AG04449 (cell line): ENCODE results near the gene RBM4.
A peak's percentile ranks its signal among the peaks of the same experiment; 100 is the strongest.

Experiments
- CTCF ChIA-PET: fragments of 350-600 bp; formaldehyde crosslinking; extraction: SDS; loops from one replicate; lab custom pipeline; 2021; ENCODE audit warnings: antibody characterized with exemption; lab: Yijun Ruan, JAX
- POLR2A ChIA-PET: fragments of 400-600, 350-600 bp; formaldehyde crosslinking; extraction: SDS; loops from one replicate; lab custom pipeline; 2020; ENCODE audit warnings: antibody characterized with exemption, inconsistent platforms; lab: Yijun Ruan, JAX
- DNase-seq: peaks from one replicate; pipeline ENCODE4 v3.0.0-alpha.2; 2010; ENCODE audit warnings: low read depth, low spot score
- H3K4me3 ChIP-seq: 2 replicates; pipeline ENCODE4 v1.5.1; 2011; ENCODE audit warnings: low read depth, mild to moderate bottlenecking, control low read depth, low read length
- TF ChIP-seq, protein P1 (sequence below): IDR thresholded peaks from one replicate; pipeline ENCODE4 v1.5.1; 2011; ENCODE audit warnings: mild to moderate bottlenecking, moderate library complexity, low read length, control low read depth, inconsistent platforms; ENCODE audit not compliant: insufficient read depth; ENCODE audit errors: missing control alignments

Gene RBM4

DNA sequence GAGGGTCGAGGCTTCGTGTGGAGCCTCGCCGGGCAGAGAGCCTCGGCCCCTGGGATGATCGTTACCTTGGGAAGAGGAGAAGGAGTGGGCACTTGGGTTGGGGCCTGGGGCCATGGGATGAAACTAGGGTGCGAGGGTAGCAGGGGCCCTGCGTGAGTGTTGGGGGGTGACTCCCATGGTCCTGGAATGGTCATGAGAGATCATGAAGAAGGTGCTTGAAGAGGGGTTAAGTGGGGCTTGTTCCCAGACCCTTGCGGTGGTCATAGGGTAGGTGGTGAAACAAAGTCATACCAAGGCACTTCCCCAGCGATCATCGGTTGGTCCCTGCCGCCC is 45.2 kb upstream of the RBM4 start:
- POLR2A ChIA-PET, result interaction anchor here (1.1 to 2.0 kb wide), 2 partner anchors 13 to 84 kb away, joined by 3 to 7 read pairs; partner anchors contain the start of gene RBM4B

DNA sequence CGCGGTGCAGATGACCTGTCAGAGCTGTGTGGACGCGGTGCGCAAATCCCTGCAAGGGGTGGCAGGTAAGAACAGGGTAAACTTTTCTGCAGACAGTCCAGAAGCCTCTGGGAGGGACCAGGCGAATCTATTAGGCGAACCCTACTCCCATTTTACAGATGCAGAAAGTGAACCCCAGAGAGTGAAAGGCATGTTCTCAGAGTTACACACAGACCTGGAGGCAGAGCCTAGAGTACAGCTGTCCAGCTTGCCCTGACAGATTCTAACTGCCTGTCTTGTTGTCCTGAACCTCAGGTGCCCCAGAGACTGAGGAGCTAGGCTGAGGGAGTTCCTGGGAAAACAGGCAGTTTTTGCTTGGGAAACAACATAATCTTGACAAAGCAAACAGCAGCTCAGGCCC is 44.9 kb upstream of the RBM4 start:
- TF ChIP-seq, protein P1, sequence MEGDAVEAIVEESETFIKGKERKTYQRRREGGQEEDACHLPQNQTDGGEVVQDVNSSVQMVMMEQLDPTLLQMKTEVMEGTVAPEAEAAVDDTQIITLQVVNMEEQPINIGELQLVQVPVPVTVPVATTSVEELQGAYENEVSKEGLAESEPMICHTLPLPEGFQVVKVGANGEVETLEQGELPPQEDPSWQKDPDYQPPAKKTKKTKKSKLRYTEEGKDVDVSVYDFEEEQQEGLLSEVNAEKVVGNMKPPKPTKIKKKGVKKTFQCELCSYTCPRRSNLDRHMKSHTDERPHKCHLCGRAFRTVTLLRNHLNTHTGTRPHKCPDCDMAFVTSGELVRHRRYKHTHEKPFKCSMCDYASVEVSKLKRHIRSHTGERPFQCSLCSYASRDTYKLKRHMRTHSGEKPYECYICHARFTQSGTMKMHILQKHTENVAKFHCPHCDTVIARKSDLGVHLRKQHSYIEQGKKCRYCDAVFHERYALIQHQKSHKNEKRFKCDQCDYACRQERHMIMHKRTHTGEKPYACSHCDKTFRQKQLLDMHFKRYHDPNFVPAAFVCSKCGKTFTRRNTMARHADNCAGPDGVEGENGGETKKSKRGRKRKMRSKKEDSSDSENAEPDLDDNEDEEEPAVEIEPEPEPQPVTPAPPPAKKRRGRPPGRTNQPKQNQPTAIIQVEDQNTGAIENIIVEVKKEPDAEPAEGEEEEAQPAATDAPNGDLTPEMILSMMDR, result no peak
- H3K4me3 ChIP-seq, result peak overlapping the region; percentile 76
- CTCF ChIA-PET, result interaction anchor here (1.4 to 2.3 kb wide), 3 partner anchors 44 to 241 kb away, joined by 4 to 6 read pairs (median 6); partner anchors contain the start of genes RBM4 and ZDHHC24
- POLR2A ChIA-PET, result interaction anchor here (2.0 kb wide), 1 partner anchor 84 kb away, joined by 7 read pairs; the partner anchor contains the start of gene RBM4B
- DNase-seq, result no peak

More for the DNA sequence above, 45.2 kb upstream of the RBM4 start:
- H3K4me3 ChIP-seq, result peak overlapping the region; percentile 76
- TF ChIP-seq, protein P1, result no peak
- no peak for DNase-seq
- CTCF ChIA-PET, result interaction anchor here (1.0 to 3.4 kb wide), 11 partner anchors 8 to 186 kb away, joined by 3 to 36 read pairs (median 6); partner anchors contain the start of genes RBM4 and ZDHHC24

DNA sequence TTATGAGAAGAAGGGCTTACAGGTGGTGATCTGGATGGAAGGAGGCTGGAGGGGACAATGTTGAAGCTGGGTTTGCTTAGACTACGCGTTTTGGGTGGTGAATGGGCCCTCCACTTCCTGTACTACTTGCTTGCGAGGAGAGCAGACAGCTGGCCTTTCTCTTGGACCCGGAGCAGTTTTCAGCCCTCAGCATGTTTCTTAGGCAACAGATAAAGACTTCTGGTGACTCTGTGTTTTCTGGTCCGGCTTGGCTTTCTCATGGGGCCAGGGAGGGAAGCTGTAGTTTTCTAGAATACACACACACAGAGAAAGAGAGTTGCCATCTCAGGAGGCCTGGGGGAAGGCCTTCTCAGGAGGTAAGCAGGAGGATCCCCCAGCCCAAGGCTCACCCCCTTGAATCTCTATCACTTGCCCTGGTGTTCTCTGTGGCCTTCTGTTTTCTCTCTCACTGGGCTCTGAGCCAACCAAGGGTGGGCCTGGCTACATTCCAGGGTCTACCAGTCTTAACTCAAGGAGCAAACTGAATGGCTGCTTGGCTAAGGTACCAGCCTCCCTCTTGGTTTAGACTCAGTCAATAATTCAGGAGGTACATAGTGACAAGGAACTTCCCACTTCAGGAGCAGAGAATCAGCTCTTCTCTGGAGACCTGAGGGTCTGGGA is 43.1 kb upstream of the RBM4 start:
- TF ChIP-seq, protein P1, result no peak
- ChIA-PET POLR2A (interaction anchor here (0.7 kb wide), 1 partner anchor 21 kb away, joined by 4 read pairs; the partner anchor contains the start of gene RBM14), CTCF (interaction anchor here (1.0 to 1.4 kb wide), 2 partner anchors 16 to 239 kb away, joined by 4 read pairs; no protein-coding TSS in a partner anchor)

DNA sequence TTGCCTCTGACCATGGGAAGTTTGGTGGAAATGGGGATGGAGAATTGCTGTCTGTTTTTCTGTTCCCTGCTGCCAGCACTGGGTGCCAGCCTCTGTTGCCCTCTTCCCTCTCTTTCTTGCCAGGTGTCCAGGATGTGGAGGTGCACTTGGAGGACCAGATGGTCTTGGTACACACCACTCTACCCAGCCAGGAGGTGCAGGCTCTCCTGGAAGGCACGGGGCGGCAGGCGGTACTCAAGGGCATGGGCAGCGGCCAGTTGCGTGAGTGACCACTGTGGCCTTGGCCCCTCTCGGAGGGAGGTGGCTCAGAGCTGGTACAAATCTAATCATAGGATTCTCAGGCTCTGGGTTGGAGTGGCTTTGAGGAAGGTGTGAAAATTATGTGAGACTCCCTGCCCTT is 39.5 kb upstream of the RBM4 start:
- POLR2A ChIA-PET, result no interaction called here
- TF ChIP-seq, protein P1, result no peak
- CTCF ChIA-PET, result interaction anchor here (1.6 kb wide), 2 partner anchors 9 to 12 kb away, joined by 3 to 4 read pairs; no protein-coding TSS in a partner anchor
- no peak overlapping the region for H3K4me3 ChIP-seq
- no peak for DNase-seq

More for the DNA sequence above, 43.1 kb upstream of the RBM4 start:
- H3K4me3 ChIP-seq, result no peak overlapping the region
- DNase-seq, result no peak

DNA sequence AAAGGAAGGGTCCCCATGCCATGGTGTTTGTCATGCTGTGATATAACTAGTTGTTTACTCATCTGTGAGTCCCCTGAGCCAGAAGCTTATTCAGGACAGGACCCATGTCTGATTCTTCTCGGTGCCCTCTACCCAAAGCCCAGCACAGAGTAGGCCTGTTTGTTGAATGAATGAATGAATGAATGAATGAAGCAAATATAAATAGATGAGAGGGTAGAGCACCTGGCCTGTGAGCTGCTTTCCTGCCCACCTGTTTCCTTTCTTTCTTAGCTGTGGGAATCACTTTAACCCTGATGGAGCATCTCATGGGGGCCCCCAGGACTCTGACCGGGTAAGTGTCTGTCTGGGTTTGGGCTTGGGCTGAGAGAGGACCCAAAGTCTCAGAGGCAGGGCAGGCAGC is 38.3 kb upstream of the RBM4 start:
- H3K4me3 ChIP-seq, result no peak overlapping the region
- CTCF ChIA-PET, result interaction anchor here (1.0 to 1.4 kb wide), 2 partner anchors 13 to 17 kb away, joined by 3 read pairs; no protein-coding TSS in a partner anchor
- TF ChIP-seq, protein P1, result no peak
- POLR2A ChIA-PET, result interaction anchor here (1.4 kb wide), 1 partner anchor 16 kb away, joined by 6 read pairs; the partner anchor contains the start of gene RBM14
- DNase-seq, result no peak
